GM18502 (cell line): ENCODE measurements around the gene SULT4A1.

Experiments used
- ATAC-seq: cut with Tn5 transposase; IDR thresholded peaks from one replicate; pipeline ENCODE4 v1.9.1; 2021; ENCODE audit warnings: mild to moderate bottlenecking; ENCODE audit not compliant: unreplicated experiment, poor library complexity

The SULT4A1 gene

DNA sequence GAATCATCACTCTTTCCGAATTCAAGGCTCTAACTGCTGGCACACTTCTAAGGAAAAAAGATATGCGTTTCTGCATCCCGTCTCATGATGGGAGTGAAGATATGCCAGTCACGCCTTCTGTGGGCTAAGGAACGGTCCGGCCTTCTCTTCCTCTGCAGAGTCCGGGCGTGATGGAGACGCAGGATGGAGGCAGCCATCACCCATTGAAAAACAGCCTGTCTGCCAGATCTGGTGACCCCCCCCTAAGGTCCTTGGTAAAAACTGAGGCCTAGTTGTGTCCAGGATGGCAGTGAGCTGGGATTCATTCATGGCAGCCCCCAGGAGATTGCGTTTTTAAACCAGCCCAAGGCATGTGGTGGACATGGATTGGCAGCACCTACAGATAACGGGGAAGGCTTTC lies 43.3 kb downstream of the SULT4A1 start:
- ATAC-seq, result no peak

DNA sequence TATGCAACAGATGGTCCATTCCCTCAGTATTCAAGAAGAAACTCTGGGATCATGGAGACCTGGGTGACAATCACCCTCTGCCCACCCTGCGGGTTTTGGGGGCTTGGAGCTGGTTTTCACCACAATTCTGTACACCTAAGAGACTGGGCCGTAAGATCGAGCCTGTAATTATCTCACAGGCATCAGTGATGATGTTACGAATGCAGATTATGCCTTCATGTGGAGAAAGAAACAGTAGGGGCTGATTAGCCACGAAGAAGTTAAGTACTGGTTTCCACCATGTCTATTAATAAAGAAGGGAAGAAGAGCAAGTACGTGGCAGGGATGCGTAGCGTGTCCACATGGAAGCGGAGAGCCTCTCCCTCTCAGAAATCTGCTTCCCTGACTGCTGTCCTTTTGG lies 44.9 kb downstream of the SULT4A1 start:
- ATAC-seq, result no peak

GRCh38 chr22:43814264-43814663 lies 48.0 kb downstream of the SULT4A1 start:
- no peak for ATAC-seq

DNA sequence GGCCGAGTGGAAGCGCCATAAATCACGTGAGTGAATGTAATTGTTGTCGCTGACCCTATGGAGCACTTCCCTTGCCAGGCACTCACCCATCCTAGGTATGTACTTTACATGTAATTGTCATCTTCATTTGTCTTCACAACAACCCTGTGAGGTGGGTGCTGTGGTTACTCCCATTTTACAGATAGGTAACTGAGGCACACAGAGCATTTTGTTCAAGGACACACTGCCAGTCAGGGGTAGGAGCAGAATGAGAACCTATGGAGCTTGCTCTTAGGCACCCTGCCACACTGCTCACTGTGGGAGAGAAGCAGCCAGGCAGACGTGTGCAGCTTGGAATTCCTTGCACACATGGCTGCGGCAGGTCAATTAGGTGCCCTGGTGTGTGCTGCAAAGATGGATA lies 49.4 kb downstream of the SULT4A1 start:
- no peak for ATAC-seq

DNA sequence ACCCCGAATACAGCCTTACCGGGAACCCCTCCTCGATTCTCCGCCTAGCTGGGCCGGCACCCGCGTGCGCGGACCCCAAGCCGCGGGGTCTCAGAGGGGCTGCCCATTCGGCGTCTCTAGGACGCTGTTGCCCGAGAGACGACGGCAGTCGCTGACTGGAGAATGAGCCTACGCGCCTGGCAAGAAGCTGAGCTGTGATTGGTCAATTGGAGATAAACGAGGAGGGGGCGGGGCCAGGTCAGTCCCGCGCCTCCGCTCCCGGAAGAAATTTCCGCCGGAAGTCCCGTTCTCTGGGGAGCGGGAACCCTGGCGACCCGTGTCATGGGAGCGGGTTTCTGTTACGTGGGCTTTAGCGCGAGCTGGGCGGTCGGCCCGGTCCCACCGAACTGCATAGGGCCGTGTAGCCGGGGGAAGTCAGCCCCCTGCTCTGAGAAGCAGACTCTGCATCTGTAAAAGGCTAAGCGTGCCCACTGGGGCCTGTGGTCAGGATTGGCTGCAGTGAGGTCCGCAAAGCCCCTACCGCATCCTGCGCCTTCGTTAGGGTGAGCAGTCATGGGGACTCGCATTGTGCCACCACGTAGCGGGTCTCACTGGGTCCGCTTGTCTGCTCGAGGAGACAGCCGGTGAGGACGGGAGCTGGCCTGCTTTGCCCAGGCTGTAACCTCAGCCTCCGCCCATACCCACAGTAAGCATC lies 50.0 kb downstream of the SULT4A1 start, which contains the start of gene EFCAB6:
Gene EFCAB6, minus strand, starts transcription at position 157 of the 694 bp plus-strand sequence. CDS start 29,987 bp downstream, outside the sequence.
- ATAC-seq, result peak; percentile 89

DNA sequence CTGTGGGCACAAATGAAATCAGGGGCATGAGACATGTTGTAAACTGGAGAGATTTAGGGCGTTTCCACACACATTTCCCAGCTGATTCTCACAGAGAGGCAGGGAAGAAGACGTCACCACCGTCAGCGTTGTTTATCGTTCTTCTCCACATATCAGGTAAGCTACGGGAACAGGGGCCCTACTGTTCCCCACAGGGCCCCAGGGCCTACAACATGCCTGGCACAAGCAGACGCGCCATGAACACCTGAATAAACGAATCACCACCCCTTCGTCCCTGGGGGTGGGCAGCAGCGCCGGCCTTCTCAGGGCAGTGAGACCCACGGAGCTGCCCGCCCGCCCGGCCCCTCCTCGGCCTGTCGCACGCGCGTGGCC lies 50.5 kb downstream of the SULT4A1 start:
- peak; percentile 24 for ATAC-seq

DNA sequence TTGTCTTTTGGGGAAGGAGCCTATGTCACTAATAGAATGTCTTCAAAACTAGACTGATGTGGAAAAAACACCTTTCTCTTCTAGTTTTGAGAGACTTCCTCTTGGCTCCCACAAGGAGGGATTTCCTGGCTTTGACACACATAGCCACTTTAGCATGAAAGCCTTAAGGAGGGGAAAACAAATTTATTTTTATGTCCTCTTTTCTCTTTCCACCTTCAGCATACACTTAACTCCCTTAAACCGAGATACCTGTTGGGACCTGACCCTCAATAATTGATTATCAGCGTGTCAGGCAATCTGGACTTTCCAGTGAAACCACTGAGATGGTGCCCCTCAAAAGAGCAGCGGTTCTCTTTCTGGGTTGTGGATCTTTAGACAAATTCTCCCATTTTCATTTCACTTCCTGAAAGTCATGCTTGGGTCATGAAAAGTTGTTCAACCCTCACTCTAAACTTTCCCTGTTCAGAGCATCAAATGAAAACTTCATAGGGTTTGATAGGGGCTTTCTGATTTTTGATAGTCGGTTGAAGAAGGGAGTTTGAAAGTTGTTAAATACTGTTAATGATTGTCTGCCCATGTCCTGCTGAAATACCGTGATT lies 59.3 kb downstream of the SULT4A1 start:
- ATAC-seq, result no peak

- no peak for ATAC-seq
Measured at GRCh38 chr22:43800970-43801369, 61.3 kb downstream of the SULT4A1 start.

DNA sequence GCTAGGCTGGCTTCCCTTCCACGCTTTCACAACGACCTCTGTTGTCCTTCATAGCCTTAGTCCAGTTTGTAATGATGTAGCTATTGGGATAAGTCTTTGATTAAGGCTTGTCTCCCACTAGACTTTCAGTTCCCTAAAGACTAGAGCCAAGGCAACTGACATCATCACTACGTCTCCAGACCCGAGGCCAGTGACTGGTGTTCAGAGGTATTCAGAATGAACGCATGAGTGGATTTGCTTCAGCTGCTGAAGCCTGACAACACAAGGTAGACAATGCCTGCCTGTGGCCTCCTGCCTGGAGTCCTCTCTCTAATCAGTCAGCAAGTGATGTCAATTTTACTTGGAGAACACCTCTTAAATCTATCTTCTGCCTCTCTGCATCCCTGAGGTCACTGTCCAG lies 63.8 kb downstream of the SULT4A1 start:
- ATAC-seq, result peak; percentile 45

- ATAC-seq, result no peak
Measured at GRCh38 chr22:43796567-43796966, 65.7 kb downstream of the SULT4A1 start.

GRCh38 chr22:43795320-43795719 lies 67.0 kb downstream of the SULT4A1 start:
- no peak for ATAC-seq

GRCh38 chr22:43792905-43793304 lies 69.4 kb downstream of the SULT4A1 start:
- ATAC-seq, result no peak

DNA sequence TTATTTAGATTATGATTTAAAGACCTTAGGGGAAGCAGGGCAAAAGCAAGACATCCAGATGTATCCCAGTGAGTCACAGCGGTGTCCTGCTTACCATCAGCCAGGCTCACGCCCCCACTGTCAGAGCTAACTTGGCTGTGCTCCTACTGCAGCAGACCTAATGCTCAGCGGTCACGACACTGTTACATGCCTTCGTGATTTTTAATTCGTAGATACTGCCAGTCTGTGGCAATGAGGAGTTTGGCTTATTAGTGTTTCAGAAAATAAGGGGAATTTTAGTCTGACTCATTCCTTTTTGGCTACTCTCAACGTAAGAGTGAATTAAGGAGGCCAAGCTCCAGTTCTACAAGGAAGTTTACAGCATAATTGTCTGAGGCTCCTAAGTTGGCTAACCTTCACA lies 72.9 kb downstream of the SULT4A1 start:
- no peak for ATAC-seq

- no peak for ATAC-seq
Measured at GRCh38 chr22:43783777-43784176, 78.5 kb downstream of the SULT4A1 start.

GRCh38 chr22:43782448-43782847 lies 79.9 kb downstream of the SULT4A1 start:
- ATAC-seq, result no peak

DNA sequence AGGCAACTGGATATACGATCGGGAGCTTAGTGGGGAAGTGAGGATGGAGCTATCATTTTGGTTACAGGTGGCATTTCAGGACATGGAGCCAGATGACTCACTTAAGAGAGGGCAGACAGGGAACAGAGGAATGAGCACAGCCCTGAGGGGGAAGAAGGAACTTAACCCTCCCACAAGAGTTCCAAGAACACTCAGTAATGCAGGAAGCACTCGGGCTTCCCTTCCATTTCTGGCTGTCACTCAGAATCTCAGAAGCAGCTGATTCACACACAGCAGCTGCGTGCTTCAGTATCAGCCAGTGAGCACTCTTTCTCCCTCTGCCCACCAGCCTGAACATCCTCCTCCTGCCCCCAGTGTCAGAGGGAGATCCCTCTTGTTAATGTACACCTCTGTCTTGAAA lies 85.0 kb downstream of the SULT4A1 start:
- ATAC-seq, result no peak

- ATAC-seq, result no peak
Measured at GRCh38 chr22:43776081-43776670, 86.1 kb downstream of the SULT4A1 start.
